ENCODE results near the gene AP1M2.

- TF ChIP-seq, protein P1, sequence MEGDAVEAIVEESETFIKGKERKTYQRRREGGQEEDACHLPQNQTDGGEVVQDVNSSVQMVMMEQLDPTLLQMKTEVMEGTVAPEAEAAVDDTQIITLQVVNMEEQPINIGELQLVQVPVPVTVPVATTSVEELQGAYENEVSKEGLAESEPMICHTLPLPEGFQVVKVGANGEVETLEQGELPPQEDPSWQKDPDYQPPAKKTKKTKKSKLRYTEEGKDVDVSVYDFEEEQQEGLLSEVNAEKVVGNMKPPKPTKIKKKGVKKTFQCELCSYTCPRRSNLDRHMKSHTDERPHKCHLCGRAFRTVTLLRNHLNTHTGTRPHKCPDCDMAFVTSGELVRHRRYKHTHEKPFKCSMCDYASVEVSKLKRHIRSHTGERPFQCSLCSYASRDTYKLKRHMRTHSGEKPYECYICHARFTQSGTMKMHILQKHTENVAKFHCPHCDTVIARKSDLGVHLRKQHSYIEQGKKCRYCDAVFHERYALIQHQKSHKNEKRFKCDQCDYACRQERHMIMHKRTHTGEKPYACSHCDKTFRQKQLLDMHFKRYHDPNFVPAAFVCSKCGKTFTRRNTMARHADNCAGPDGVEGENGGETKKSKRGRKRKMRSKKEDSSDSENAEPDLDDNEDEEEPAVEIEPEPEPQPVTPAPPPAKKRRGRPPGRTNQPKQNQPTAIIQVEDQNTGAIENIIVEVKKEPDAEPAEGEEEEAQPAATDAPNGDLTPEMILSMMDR (IDR thresholded peaks at IDR 0.05 in 8 of 11, conservative IDR thresholded peaks at IDR 0.05 in 3 of 11) = no peak
- peak in 1 of 3 donors; percentile 39 for TF ChIP-seq POLR2AphosphoS5 (IDR thresholded peaks at IDR 0.05)
Measured at GRCh38 chr19:10546817-10547216, 40.3 kb downstream of the AP1M2 start.
